HG03521 (cell line): Measurements from ENCODE around the gene PRKAR1B.

Source experiments
- ATAC-seq: cut with Tn5 transposase; IDR thresholded peaks from one replicate; pipeline ENCODE4 v1.9.1; 2021; ENCODE audit warnings: mild to moderate bottlenecking, moderate library complexity; ENCODE audit not compliant: unreplicated experiment

PRKAR1B gene

GRCh38 chr7:741850-742249, 14.8 kb upstream of the PRKAR1B start:
- no peak for ATAC-seq

- no peak for ATAC-seq
Measured at GRCh38 chr7:741191-741671, 14.2 kb upstream of the PRKAR1B start.

GRCh38 chr7:739983-740942, 13.2 kb upstream of the PRKAR1B start:
- ATAC-seq, result no peak

DNA sequence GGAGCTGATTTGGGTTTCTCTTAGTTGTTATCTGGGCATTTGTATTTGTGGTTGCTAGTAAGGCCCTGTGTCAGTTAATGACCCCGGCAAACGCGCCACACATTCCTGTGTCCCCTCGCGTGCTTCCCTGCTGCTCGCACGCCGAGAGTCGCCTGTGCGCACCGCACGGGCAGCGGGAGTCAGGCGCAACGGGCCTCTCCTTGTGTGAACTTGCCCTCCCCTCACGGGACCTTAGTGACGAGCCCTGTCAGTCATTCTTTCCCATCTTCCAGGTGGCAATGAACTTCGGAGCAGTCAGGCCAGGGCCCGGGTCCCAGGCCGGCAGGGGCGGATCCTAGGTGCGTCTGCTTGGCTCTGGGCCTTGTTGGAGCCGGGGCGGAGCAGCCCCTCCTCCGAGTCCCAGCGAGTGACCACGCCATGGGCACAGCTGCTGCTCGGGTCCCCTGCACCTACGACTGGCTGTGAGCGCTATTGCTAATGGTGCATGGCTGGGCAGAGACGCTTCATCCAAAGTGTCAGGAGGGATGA, 12.4 kb upstream of the PRKAR1B start:
- no peak for ATAC-seq

GRCh38 chr7:738723-739454, 11.8 kb upstream of the PRKAR1B start:
- no peak for ATAC-seq

- no peak for ATAC-seq
Measured at GRCh38 chr7:738241-738640, 11.2 kb upstream of the PRKAR1B start.

GRCh38 chr7:734808-735207, 7.7 kb upstream of the PRKAR1B start:
- ATAC-seq, result no peak

- ATAC-seq, result no peak
Measured at GRCh38 chr7:734214-734613, 7.1 kb upstream of the PRKAR1B start.

- ATAC-seq, result no peak
Measured at GRCh38 chr7:732556-732955, 5.5 kb upstream of the PRKAR1B start.

DNA sequence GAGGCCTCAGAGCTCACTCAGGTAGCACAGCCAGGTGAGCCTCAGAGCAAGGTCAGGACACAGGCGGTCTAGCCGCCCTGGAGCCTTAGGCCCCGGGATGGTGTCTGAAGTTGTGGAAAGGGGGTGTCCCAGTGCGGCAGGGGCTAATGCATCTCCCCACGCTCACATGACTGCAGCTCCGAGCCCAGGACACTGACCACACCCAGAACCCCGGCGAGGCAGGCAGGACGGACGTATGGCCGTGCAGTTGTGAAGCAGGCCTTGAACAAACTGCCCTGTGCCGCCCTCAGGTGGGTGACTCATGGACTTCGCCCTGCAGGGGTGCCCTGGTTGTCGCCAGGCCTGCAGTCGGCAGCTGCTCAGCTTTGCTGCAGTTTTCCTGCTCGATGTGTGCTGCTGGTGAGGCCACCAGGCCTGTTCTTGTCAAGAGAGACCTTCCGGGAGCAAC, 5.0 kb upstream of the PRKAR1B start:
- no peak for ATAC-seq

DNA sequence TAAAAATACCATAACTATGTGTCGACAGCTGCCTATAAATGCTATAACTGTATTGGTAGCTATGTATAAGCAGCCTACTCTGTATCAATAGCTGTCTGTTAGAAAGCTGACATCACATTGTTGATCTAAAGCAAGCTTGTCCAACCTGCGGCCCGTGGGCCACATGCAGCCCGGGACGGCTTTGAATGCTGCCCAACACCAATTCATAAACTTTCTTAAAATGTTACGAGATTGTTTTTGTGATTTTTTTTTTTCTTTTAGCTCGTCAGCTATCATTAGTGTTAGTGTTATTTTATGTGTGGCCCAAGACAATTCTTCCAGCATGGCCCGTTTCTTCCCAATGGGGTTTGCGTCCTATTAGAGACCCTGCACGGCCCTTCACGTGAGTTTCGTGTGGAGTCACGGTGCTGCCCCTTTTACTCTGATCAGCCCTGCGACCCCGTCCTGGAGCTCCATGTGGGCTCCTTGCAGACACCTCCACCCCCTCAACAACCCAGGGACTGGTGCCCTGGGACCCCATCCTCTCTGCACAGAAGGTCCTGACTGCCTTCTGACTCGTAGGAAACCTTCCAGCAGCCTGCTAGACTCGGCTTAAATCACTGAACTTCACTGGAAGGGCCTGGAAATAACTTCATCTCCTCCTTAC, 4.5 kb upstream of the PRKAR1B start:
- ATAC-seq, result no peak

- ATAC-seq, result no peak
Measured at GRCh38 chr7:730501-731439, 3.7 kb upstream of the PRKAR1B start.

- ATAC-seq, result no peak
Measured at GRCh38 chr7:729140-730000, 2.3 kb upstream of the PRKAR1B start.

GRCh38 chr7:728602-729001, 1.5 kb upstream of the PRKAR1B start:
- no peak for ATAC-seq

DNA sequence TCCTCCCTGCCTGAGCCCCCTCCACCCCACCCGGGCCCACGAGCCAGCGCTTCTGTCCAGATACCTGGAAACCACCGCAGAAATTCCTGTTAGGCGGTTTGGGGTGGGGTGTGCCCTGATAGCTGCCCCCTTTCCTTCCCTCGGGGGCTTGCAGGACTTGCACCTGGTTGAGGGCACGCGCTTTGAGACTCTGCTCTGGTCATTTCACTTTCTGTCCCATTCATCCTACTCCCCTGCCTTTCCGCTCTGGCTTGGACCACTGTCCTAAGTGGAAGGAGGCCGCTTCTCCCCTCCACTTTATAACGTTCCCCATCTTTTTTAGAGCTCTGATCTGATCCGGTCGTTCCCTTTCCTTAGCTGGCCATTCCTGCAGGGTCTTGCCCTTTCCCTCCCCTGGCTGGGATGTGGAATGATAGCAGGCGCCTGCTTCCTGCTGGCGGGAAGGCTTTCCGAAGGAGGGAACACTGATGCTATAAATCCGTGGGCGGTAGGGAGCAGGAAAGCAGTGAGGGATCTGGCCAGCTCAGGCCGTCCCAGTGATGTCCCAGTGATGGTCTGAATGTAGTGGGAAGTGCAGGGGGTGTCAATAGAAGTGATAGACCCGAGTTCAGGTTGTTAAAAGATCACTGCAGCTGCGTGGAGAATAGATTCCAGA, 852 bp upstream of the PRKAR1B start:
- no peak for ATAC-seq

GRCh38 chr7:726854-727103, 302 bp downstream of the PRKAR1B start:
- ATAC-seq, result peak; percentile 28

DNA sequence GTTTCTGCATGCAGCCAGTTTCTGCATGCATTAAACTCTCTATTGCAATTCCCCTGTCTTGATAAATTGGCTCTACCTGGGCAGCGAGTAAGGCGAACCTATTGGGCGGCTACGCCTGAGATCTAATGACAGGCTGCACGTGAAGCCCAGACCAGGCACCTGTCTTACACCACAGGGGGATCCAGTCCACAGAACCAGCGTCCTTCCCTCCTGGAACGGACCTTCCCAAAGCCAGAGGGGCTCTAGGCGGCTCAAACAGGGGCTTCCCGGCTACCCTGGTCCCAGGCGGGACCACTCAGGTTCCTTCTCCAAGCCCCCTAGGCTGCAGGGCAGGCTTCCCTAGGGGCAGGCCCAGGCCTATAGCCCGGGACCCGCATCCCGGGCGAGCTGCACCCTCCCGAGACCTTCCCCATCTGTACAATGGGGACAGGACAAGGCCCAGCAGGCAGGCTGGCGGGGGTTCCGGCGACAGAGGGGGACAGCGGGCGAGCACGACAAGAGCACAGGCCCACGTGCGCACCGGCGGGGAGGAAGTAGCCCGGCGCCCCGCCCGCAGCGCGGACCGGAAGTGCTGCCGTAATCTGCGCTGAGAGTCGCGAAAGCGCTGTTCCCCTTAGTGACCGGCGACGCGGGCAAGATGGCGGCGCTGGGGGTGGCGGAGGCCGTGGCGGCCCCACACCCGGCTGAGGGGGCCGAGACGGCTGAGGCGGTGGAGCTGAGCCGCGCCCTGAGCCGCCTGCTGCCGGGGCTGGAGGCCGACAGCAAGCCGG, 812 bp downstream of the PRKAR1B start, which contains the start of gene DNAAF5:
Gene DNAAF5, plus strand, starts transcription at position 616 of the 770 bp plus-strand sequence. Its CDS starts 22 bp downstream, at position 638.
- peak; percentile 83 for ATAC-seq
